KBM-7 (cell line): Measurements from ENCODE around the gene MEIOB.

ENCODE experiments used
- DNase-seq: peaks from one replicate; pipeline ENCODE4 v3.0.0-alpha.2; 2015
- in situ Hi-C: fragments of 300-500 bp; cut with MboI; formaldehyde crosslinking; loops from 2 replicates; pipeline ENCODE4 v1.14.3; 2020; ENCODE audit warnings: low sequenced_read_pairs, low pct_unique_long_range_greater_than_20kb, mixed read lengths

MEIOB gene

DNA sequence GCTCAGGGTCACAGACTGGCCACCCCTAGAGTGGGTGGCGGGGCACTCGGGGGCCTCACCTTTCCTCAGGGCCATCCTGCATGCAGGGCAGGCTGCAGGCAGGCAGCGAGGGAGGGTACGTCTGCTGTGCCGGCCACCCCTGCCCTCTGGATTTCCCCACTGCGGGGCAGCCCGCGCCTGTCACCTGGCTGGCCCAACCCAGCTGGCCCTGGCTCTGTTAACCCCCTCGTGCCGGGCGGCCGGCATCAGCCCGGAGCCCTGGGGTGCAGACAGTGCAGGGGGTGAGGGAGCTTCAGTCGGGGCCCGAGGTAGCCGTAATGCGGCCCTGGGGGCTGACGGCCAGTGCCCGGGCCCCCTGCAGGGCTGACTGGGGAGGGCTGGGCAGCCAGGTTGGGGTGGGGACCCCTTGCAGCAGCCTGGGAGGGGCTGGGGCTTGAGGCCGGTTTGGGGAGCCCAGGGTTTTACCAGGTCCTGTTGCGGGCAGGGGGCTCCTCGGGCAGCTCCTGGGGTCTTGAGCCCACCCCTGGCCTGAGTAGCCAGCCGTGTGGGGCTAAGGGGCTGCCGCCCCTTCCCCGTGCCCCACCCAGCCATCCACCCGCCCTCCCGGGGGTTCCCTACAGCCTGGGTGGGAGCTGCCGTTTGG is 78.3 kb downstream of the MEIOB start, which contains the start of gene IGFALS:
IGFALS (minus strand) TSS at position 128 of the 643 bp plus-strand sequence; CDS start at position 75, 53 bp downstream.
- in situ Hi-C loops = no loop called here
- no peak for DNase-seq

DNA sequence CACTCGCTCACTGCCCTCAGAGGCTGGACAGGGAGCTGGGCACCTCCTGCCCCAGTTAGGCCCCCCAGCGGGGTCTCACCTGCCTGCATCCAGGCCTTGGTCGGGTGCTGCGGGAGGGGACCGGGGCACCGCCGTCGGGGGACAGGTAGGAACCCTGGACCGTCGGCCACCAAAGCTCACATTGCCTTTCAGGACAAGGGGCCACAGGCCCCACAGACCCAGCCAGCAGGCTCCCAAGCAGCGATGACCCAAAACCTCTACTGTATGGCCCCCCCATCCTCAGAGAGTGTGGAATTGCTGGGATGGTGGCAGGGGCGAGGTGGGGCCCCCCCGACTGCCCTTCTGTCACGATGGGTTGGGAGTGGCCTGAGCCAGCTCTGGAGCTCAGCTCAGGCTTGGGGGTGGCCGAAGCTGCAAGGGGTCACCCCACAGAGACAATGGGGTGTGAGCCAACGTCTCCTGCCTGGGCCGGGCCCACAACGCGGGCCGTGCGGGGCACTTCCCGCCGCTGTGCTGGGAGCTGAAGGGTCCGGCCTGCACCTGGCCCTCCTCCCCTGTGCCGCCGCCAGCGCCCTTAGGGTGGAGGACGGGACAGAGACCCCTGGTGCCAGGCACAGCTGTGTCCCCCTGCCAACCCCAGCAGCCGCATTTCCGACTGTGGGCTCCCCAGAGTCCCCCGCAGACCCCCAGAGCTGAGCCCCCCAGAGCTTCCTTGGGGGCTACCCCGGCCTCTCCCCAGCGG is 79.0 kb downstream of the MEIOB start:
- DNase-seq = no peak

DNA sequence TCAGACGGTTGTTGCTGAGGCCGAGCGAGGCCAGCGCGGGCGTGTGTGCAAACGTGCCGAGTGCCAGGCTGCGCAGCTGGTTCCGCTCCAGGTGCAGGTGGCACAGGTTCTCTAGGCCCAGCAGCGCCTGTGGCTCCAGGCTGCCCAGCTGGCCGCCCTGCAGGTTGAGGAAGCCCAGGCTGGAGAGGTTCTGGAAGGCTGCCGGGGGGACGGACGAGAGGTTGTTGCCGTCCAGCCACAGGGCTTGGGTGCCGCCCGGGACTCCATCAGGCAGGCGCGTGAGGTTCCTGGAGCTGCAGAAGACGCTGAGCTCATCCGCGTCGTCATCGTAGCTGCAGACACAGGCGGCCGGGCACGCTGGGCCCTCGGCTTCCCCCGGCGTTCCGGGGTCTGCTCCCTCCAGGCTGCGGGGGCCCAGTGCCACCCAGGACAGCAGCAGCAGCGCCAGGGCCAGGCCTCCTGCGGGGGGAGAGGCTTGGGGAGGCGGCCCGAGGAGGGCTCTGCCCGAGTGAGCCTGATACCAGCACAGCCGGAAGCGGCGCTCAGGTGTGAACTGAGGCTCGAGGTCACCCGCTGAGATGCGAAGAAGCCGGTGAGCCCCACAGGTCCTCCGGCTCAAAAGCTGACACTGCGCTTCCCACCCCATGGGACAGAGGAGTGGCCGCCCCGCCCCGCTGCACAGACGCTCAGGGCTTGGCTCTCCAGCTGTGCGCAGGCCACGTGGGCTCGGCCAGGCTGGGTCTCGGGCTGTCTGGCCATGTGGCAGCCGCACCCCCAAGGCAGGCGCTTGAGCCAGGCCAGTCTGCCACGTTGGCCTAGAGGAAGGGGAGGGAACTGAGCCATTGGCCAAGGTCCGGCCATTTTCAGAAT is 79.8 kb downstream of the MEIOB start:
- no peak for DNase-seq
- in situ Hi-C loops = no loop called here

More for the DNA sequence above, 79.0 kb downstream of the MEIOB start:
- in situ Hi-C loops = no loop called here

DNA sequence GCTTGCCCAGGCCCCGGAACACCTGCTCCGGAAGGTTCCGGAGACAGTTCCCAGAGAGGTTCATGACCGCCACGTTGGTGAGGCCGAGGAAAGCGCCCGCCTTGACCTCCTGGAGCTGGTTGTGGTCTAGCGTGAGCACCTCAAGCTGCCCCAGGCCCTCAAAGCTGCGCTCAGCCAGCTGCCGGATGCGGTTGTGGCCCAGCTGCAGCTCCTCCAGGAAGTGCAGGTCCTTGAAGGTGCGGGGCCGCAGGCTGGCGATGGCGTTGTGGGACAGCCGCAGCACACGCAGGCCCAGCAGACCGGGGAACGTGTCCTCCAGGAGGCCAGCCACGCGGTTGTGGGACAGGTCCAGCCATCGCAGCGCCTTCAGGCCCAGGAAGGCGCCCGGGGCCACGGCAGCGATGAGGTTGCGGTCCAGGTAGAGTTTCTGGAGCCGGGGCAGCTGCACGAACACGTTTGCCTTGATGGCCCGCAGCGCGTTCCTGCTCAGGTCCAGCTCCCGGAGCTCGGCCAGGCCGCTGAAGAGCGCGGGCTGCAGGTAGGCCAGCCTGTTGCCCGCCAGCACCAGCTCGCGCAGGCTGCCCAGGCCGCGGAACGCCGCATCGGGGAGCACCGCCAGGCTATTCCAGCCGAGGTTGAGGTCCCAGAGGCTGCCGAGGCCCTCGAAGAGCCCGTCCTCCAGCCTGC is 80.6 kb downstream of the MEIOB start:
- DNase-seq = no peak
- in situ Hi-C loops = no loop called here

DNA sequence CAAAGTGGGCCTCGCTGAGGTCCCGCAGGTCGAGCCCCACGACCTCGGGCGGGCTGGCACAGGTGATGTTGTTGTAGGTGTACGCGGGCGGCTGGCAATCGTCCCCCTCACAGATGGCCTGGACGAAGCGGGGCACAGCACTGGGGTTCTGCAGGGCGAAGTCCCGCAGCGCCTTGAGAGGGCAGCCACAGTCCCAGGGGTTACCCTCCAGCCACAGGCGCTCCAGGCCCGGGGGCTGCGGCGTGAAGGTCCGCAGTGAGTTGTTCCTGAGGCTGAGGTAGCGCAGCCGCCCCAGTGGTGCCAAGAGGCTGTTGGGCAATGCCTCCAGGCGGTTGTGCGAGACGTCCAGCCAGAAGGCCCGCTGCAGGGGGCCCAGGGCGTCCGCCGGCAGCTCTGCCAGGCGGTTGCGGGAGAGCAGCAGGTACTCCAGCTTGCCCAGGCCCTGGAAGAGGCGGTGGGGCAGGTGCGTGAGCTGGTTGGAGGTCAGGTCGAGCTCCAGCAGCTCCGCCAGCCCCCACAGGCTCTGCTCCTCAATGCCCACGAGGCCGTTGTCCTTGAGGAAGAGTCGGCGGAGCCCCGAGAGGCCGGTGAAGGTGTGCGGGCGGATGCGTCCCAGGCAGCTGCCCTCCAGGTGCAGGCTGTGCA is 81.2 kb downstream of the MEIOB start:
- in situ Hi-C loops = no loop called here
- no peak for DNase-seq

DNA sequence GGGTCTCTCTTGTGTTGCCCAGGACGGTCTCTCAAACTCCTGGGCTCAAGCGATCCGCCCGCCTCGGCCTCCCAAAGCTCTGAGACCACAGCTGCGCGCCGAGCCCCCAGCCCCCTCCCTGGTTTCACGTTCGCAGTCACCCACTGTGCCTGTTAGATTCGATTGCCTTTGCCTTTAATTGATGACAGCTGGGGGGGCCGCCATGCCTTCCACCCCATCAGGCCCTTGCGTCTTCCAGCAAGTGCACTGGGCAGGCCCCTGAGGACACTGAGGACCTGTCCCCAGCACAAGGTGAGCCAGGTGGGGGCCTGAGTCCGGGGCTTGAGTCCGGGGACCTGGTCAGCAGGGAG is 81.7 kb downstream of the MEIOB start:
- in situ Hi-C loops = no loop called here
- no peak for DNase-seq

DNA sequence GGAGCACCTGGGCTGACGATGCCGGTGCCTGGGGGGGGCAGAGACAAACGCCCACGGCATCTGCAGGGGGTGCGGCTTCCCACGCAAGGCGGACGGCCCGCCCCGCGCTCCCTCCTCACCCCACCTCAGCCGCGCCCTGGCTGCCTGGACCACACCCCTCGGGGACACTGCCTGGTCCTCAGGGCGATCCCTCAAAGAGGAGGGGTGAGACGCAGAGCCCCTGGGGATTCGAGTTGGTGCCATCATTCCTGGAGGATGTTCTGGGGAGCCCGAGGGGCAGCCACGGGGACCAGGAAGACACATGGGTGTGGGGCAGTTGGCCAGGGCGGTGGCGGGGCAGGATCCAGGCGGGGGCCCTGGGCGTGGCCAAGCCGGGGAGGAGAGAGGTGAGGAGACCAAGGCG is 82.3 kb downstream of the MEIOB start:
- no peak for DNase-seq
- in situ Hi-C loops = no loop called here

DNA sequence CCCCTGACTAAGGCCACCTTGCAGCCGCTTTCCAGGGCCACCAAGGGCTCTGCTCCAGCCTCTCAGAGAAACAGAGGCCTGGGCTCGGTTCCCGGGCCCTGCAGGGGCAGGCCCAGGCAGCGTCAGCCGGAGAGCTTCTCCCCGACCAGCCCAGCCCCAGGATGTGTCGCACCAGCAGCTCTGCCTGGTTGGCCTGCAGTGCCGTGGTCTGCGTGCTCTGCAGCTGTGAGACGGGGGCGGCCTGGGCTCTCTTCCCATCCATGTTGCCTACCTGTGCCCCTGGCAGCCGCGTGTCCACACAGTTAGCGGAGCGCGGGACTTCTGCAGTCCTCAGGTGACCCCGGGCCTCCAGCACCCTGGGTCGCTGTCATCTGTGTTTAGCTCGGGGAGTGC is 83.3 kb downstream of the MEIOB start:
- in situ Hi-C loops = no loop called here
- DNase-seq = no peak

DNA sequence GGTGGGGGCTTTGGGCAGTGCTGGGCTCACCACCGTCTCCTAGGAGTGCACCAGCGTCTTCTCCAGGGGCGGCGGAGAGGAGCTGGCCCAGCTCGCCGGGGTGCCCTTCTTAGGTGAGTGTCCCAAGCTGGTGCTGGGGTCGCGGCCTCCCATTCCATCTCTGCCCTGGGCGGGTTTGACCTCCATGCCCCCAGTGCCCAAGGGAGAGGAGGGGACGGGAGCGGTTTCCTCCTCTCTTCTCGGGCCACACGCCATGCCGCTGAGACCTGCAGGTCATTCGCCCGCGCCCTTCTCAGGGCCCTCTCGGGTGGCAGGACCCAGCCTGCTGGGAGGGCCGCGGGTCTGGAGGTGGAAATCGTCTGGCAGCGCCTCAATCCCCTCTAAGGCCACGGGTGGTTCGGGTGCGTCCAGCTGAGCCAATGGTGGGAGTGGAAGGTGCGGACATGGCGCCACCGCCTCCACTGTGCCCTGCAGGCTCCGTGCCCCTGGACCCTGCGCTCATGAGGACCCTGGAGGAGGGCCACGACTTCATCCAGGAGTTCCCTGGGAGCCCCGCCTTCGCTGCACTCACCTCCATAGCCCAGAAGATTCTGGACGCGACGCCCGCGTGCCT is 83.8 kb downstream of the MEIOB start:
- in situ Hi-C loops = no loop called here
- DNase-seq = no peak

DNA sequence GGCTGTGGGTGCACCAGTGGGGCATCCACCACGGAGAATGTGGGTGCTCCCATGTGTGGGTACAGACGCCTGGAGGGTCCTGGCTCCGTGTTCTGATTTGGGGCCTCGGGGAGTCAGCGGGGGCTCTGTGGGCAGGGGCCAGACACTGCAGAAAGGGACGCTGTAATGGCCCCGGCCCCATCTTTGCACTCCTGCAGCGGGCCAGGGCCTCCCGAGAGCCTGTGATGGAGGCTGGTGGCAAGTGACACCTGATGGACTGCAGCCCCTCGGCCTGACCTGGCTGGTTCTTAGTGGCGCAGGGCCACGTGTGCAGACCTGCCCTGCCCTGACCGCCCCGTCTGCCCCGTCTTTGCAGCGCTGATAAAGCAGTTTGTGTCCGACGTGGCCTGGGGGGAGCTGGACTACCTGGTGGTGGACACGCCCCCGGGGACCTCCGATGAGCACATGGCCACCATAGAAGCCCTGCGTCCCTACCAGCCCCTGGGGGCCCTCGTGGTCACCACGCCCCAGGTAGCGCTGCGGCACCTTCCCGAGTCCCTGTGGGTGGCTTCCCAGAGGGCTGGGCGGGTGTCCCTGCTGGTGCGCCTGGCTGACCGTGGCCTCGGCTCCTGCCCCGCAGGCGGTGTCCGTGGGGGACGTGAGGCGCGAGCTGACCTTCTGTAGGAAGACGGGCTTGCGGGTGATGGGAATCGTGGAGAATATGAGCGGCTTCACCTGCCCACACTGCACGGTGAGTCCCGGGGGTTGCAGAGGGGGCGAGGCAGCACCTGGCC is 84.5 kb downstream of the MEIOB start:
- in situ Hi-C loops = no loop called here
- DNase-seq = no peak

DNA sequence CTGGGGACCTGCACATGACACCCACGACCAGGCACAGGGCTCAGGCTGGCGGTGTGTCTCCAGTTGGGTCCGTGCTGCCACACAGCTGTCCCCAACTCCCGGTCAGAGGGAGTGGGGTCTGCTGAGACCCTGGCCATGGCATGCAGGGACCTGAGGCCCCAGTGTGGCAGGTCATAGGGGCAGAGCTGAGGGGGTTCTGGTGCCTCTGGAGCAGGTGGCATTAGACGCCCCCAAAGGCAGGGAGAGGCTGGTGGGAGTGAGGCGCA is 85.0 kb downstream of the MEIOB start:
- DNase-seq = no peak
- in situ Hi-C loops = no loop called here

DNA sequence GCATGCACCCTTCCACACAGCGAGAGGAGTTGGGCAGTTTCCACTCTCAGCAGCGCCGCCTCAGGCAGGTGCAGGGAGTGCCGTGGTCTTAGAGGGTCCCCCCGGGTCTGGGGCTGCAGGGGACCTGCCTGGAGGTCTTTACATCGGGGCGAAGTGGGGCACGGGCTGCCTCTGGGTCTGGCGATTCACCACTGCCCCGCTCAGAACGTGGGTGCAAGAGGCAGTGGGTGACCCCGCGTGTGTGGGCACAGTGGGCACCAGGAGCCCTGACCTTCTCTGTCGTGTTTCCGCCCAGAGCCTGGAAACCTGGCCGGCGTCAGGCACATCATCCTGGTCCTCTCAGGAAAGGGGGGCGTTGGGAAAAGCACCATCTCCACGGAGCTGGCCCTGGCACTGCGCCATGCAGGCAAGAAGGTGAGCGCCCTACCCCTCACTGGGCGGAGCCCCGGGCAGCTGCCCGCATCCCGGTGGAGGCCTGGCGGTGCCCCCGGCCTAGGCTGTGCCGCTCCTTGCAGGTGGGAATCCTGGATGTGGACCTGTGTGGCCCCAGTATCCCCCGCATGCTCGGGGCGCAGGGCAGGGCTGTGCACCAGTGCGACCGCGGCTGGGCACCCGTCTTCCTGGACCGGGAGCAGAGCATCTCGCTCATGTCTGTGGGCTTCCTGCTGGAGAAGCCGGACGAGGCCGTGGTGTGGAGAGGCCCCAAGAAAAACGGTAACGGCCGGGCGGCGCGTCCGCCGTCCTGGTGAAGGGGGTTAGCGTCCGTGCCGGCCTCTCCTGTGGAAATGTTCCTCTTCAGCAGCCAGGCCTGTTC is 85.5 kb downstream of the MEIOB start:
- DNase-seq = no peak
- in situ Hi-C loops = no loop called here

DNA sequence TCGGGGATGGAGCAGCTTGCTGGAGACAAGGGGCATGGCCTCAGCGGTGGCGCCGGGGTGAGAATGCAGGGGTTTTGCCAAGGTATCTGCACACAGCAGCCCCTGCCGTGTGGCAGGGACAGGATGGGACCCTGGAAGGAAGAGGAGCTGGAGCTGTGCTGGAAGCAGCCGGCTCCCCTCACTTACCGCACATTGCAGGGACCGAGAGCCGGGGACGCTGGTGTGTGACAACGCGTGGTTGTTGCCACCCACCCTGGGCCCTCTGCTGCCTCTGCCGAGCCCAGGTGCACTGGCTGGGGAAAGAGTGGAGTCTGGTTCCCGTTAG is 86.2 kb downstream of the MEIOB start:
- no peak for DNase-seq
- in situ Hi-C loops = no loop called here

DNA sequence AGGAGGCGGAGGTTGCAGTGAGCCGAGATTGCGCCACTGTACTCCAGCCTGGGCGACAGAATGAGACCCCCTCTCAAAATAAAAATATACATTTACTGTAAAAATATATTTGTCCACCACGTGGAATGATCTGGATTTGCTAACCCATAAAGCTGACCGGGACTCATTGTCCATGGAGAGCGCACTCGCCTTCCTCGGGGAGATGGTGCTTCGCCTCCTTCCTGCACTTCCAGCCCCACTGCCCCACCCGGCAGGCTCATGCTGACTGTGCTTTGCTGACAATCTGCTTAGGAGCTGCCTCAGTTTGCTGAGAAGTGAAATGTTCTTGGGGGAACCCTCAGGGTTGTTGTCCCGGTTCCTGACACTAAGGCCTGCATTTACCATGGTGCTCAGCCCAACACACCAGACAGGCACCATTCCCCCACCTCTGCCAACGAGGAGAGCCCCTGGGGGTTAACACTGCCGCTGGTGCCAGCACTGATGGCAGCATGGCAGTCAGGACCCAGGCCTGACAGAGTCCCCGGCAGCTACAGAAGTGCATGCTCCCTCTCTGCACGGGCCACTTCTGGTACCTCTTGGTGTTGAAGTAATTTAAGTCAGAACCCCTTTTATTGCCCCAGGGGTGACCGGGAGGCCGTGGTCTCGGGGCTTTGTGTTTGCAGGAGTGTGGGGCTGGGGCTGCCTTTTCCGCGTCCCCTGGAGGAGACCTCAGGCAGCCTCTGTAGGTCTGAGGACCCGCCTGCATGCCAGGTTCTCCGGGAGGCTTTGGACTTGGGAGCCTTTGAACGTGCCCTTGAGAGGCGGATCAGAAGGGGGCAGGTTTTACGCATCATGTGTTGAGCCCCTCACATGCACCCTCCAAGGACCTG is 86.8 kb downstream of the MEIOB start:
- DNase-seq = no peak
- in situ Hi-C loops = no loop called here
